ENCODE measurements around the gene ST6GAL1.

DNA sequence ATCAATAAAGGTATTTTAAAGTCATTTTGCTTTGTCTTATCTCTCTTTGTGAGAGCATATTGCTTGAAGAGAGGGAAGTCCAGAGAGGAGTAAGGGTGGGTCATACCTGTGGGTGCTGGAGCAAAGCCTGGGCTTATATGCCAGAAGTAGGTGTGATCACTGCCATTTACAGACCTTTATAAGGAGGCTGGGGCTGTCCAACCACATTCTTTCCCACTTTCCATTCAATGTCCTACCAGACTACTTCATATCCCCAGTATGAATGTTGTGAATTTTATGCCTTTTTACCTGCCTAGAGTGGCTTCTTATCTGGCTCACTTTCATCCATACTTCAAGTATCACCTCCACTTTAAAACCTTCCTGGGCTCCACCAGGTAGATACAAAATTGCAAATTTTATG lies 39.4 kb upstream of the ST6GAL1 start:
- TF ChIP-seq, protein P1, sequence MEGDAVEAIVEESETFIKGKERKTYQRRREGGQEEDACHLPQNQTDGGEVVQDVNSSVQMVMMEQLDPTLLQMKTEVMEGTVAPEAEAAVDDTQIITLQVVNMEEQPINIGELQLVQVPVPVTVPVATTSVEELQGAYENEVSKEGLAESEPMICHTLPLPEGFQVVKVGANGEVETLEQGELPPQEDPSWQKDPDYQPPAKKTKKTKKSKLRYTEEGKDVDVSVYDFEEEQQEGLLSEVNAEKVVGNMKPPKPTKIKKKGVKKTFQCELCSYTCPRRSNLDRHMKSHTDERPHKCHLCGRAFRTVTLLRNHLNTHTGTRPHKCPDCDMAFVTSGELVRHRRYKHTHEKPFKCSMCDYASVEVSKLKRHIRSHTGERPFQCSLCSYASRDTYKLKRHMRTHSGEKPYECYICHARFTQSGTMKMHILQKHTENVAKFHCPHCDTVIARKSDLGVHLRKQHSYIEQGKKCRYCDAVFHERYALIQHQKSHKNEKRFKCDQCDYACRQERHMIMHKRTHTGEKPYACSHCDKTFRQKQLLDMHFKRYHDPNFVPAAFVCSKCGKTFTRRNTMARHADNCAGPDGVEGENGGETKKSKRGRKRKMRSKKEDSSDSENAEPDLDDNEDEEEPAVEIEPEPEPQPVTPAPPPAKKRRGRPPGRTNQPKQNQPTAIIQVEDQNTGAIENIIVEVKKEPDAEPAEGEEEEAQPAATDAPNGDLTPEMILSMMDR (IDR thresholded peaks at IDR 0.05) = no peak
- no peak for TF ChIP-seq ZFX (IDR thresholded peaks at IDR 0.05; ENCODE audit: borderline replicate concordance)
